VCaP (cell line): Measurements from ENCODE around the gene NAALADL2.

ENCODE experiments used
- H3K27ac ChIP-seq: fragments of 450-650 bp; 2 replicates; pipeline ENCODE4 v1.5.1; 2017
- CTCF ChIP-seq: fragments of 450-650 bp; conservative IDR thresholded peaks from 2 replicates; pipeline ENCODE4 v1.5.1; 2017; ENCODE audit warnings: mild to moderate bottlenecking, moderate library complexity

NAALADL2 gene

GRCh38 chr3:175257123-175257522 lies 398.0 kb downstream of the NAALADL2 start:
- H3K27ac ChIP-seq: no peak overlapping the region
- TF ChIP-seq CTCF: no peak

- no peak for TF ChIP-seq CTCF
- H3K27ac ChIP-seq: peak overlapping the region; percentile 26; the same call in 1 of the 2 replicates
These were observed 399.6 kb downstream of the NAALADL2 start for GRCh38 chr3:175258763-175259162.

- H3K27ac ChIP-seq: 0 out of 2 replicates have a peak overlapping the region, but pooled peaks have one; percentile 13
- TF ChIP-seq CTCF: no peak
These were observed 401.1 kb downstream of the NAALADL2 start for GRCh38 chr3:175260145-175260794.

- TF ChIP-seq CTCF: no peak
- H3K27ac ChIP-seq: no peak overlapping the region
These were observed 407.3 kb downstream of the NAALADL2 start for GRCh38 chr3:175266478-175266877.

GRCh38 chr3:175267121-175267531 lies 408.0 kb downstream of the NAALADL2 start:
- H3K27ac ChIP-seq: no peak overlapping the region
- TF ChIP-seq CTCF: no peak

- TF ChIP-seq CTCF: no peak
- no peak overlapping the region for H3K27ac ChIP-seq
These were observed 408.4 kb downstream of the NAALADL2 start for GRCh38 chr3:175267561-175267960.

GRCh38 chr3:175269394-175269793 lies 410.3 kb downstream of the NAALADL2 start:
- no peak for TF ChIP-seq CTCF
- H3K27ac ChIP-seq: no peak overlapping the region
